ENCODE measurements around the gene PRSS35. TPM values are rescaled to one million over a fixed set of nuclear protein-coding genes. Genes with fewer than 3 reads are reported as not detected.
"Not testable (repeated sequence)": the region's sequence is repeated elsewhere in the genome, so short reads cannot be mapped to it uniquely, and the experiment has no call there.

The PRSS35 gene
- total RNA-seq, 1 experiment from 2014 or later = 85.0 TPM

DNA sequence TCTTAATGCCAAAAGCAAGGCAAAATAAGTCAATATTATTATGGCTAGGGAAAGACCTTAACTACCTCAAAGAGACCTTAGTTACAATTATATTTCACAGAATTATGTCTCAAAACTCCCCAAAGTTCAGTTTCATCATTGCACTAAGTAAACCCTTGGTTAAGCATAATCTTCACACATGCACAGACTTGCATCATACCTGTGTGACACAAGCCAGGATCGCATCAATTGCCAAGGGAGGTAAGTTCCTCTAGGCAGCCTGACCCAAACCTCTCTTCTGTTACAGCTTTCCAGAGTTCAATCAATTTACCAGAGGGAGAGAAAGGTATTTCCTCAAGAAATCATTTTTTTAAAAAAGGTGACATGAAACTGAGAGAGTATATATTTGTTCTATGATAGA, 31.9 kb upstream of the PRSS35 start:
- POLR2A ChIA-PET = no interaction called here
- H3K27me3 Mint-ChIP-seq (ENCODE audit: insufficient read depth, unreplicated experiment) = no peaks in the 10 kb centered on the region
- Histone ChIP-seq H3K4me1 (no peaks in the 10 kb centered on the region), H3K27me3 (replicated peaks; ENCODE audit: control insufficient read depth, insufficient read depth, low read length) (no peaks in the 10 kb centered on the region), H3K36me3 (ENCODE audit: control insufficient read depth, insufficient read depth, low read length) (no peaks in the 10 kb centered on the region), H3K4me3 (ENCODE audit: low read depth, low read length) (no peak overlapping the region), H3K9me3 (no peaks in the 10 kb centered on the region)
- H3K4me3 Mint-ChIP-seq (ENCODE audit: unreplicated experiment) = no peak overlapping the region
- CTCF ChIA-PET = no interaction called here
- no peaks in the 10 kb centered on the region for H3K9me3 Mint-ChIP-seq (ENCODE audit: unreplicated experiment)
- H3K4me1 Mint-ChIP-seq (ENCODE audit: low read depth, unreplicated experiment) = peaks cover 10% of the 10 kb centered on the region
- no peaks in the 10 kb centered on the region for H3K36me3 Mint-ChIP-seq (ENCODE audit: insufficient read depth, unreplicated experiment)
- H3K27ac Mint-ChIP-seq (ENCODE audit: unreplicated experiment) = peak overlapping the region; percentile 5
- no TSS peak for BruUV-seq (replicated peaks)
- no peak for DNase-seq
- intact Hi-C loops (cut with micrococcal nuclease; ENCODE audit: unreplicated experiment) = no loop called here
- TF ChIP-seq, protein P1, sequence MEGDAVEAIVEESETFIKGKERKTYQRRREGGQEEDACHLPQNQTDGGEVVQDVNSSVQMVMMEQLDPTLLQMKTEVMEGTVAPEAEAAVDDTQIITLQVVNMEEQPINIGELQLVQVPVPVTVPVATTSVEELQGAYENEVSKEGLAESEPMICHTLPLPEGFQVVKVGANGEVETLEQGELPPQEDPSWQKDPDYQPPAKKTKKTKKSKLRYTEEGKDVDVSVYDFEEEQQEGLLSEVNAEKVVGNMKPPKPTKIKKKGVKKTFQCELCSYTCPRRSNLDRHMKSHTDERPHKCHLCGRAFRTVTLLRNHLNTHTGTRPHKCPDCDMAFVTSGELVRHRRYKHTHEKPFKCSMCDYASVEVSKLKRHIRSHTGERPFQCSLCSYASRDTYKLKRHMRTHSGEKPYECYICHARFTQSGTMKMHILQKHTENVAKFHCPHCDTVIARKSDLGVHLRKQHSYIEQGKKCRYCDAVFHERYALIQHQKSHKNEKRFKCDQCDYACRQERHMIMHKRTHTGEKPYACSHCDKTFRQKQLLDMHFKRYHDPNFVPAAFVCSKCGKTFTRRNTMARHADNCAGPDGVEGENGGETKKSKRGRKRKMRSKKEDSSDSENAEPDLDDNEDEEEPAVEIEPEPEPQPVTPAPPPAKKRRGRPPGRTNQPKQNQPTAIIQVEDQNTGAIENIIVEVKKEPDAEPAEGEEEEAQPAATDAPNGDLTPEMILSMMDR (IDR thresholded peaks at IDR 0.05; ENCODE audit: insufficient read depth in 1 of 2, low read depth in 1 of 2, low read length in 1 of 2, severe bottlenecking in 1 of 2, unreplicated experiment in 1 of 2) = no peak

DNA sequence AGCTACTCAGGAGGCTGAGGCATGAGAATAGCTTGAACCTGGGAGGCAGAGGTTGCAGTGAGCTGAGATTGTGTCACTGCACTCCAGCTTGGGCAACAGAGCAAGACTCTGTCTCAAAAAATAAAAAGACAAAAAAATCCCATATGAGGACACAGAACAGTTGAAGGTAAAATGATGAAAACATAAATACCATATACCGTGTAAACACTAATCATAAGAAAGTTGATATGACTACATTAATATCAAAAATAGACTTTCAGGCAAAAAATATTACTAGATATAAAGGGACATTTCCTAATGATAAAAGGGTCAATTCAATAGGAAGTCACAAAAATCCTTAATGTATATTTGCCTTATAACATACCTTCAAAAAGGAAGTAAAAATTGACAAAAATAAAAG, 30.4 kb upstream of the PRSS35 start:
- CTCF ChIA-PET; POLR2A ChIA-PET; BruUV-seq (replicated peaks): not testable (repeated sequence)

DNA sequence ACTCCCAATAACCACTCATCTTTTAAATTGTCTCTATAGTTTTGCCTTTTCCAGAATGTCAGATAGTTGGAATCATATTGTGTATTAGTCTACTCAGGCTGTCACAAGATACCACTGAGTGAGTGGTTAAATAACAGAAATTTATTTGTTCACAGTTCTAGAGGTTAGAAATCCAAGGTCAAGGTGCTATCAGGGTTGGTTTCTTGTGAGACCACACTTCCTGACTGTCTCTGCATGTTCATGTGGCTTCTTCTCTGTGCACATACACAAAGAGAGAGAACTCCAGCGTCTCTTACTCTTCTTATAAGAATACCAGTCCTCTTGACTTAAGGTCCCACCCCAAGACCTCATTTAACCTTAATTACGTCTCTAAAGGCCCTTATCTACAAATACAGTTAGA, 23.9 kb upstream of the PRSS35 start:
- Mint-ChIP-seq H3K4me1 (ENCODE audit: low read depth, unreplicated experiment) (peaks cover 20% of the 10 kb centered on the region), H3K27me3 (ENCODE audit: insufficient read depth, unreplicated experiment) (no peaks in the 10 kb centered on the region), H3K9me3 (ENCODE audit: unreplicated experiment) (no peaks in the 10 kb centered on the region), H3K27ac (ENCODE audit: unreplicated experiment) (no peak overlapping the region), H3K4me3 (ENCODE audit: unreplicated experiment) (no peak overlapping the region), H3K36me3 (ENCODE audit: insufficient read depth, unreplicated experiment) (no peaks in the 10 kb centered on the region)
- BruUV-seq (replicated peaks) = no TSS peak
- H3K27me3 ChIP-seq (replicated peaks; ENCODE audit: control insufficient read depth, insufficient read depth, low read length) = no peaks in the 10 kb centered on the region
- TF ChIP-seq, protein P1 (IDR thresholded peaks at IDR 0.05; ENCODE audit: insufficient read depth in 1 of 2, low read depth in 1 of 2, low read length in 1 of 2, severe bottlenecking in 1 of 2, unreplicated experiment in 1 of 2) = no peak
- no peaks in the 10 kb centered on the region for H3K9me3 ChIP-seq
- ChIA-PET POLR2A (no interaction called here), CTCF (no interaction called here)
- DNase-seq = no peak
- H3K4me3 ChIP-seq (ENCODE audit: low read depth, low read length) = no peak overlapping the region
- H3K4me1 ChIP-seq = peaks cover 19% of the 10 kb centered on the region
- H3K36me3 ChIP-seq (ENCODE audit: control insufficient read depth, insufficient read depth, low read length) = no peaks in the 10 kb centered on the region
- intact Hi-C loops (cut with micrococcal nuclease; ENCODE audit: unreplicated experiment) = loop anchor here (2.0 kb wide), 1 partner anchor 26 kb away; no protein-coding TSS in a partner anchor

More for the DNA sequence above, 30.4 kb upstream of the PRSS35 start:
- H3K36me3 Mint-ChIP-seq (ENCODE audit: insufficient read depth, unreplicated experiment); H3K4me1 ChIP-seq; H3K4me3 Mint-ChIP-seq (ENCODE audit: unreplicated experiment); intact Hi-C loops (cut with micrococcal nuclease; ENCODE audit: unreplicated experiment); H3K36me3 ChIP-seq (ENCODE audit: control insufficient read depth, insufficient read depth, low read length); H3K9me3 ChIP-seq; H3K27ac Mint-ChIP-seq (ENCODE audit: unreplicated experiment); H3K27me3 Mint-ChIP-seq (ENCODE audit: insufficient read depth, unreplicated experiment); H3K27me3 ChIP-seq (replicated peaks; ENCODE audit: control insufficient read depth, insufficient read depth, low read length); H3K9me3 Mint-ChIP-seq (ENCODE audit: unreplicated experiment); DNase-seq; H3K4me3 ChIP-seq (ENCODE audit: low read depth, low read length): not testable (repeated sequence)
- peaks cover 10% of the 10 kb centered on the region for H3K4me1 Mint-ChIP-seq (ENCODE audit: low read depth, unreplicated experiment)

DNA sequence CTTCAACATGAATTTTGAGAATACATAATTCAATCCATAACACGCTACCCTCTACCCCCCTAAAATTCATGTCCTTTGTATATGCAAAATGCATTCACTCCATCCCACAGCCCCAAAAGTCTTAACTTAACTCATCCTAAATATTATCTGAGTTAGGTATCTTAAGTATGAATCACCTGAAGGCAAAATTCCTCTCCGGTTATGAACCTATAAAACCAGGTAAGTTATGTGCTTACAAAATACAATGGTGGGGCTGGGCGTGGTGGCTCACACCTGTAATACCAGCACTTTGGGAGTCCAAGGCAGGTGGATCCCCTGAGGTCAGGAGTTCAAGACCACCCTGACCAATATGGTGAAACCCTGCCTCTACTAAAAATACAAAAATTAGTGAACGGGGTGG, 23.5 kb upstream of the PRSS35 start:
- H3K36me3 Mint-ChIP-seq (ENCODE audit: insufficient read depth, unreplicated experiment) = no peaks in the 10 kb centered on the region
- Histone ChIP-seq H3K36me3 (ENCODE audit: control insufficient read depth, insufficient read depth, low read length) (no peaks in the 10 kb centered on the region), H3K9me3 (no peaks in the 10 kb centered on the region), H3K4me1 (peaks cover 19% of the 10 kb centered on the region), H3K27me3 (replicated peaks; ENCODE audit: control insufficient read depth, insufficient read depth, low read length) (no peaks in the 10 kb centered on the region), H3K4me3 (ENCODE audit: low read depth, low read length) (no peak overlapping the region)
- H3K4me1 Mint-ChIP-seq (ENCODE audit: low read depth, unreplicated experiment) = peaks cover 20% of the 10 kb centered on the region
- TF ChIP-seq, protein P1 (IDR thresholded peaks at IDR 0.05; ENCODE audit: insufficient read depth in 1 of 2, low read depth in 1 of 2, low read length in 1 of 2, severe bottlenecking in 1 of 2, unreplicated experiment in 1 of 2) = no peak
- H3K27ac Mint-ChIP-seq (ENCODE audit: unreplicated experiment) = no peak overlapping the region
- ChIA-PET POLR2A (no interaction called here), CTCF (no interaction called here)
- no TSS peak for BruUV-seq (replicated peaks)
- intact Hi-C loops (cut with micrococcal nuclease; ENCODE audit: unreplicated experiment) = loop anchor here (2.0 kb wide), 1 partner anchor 26 kb away; no protein-coding TSS in a partner anchor
- no peak overlapping the region for H3K4me3 Mint-ChIP-seq (ENCODE audit: unreplicated experiment)
- H3K27me3 Mint-ChIP-seq (ENCODE audit: insufficient read depth, unreplicated experiment) = no peaks in the 10 kb centered on the region
- H3K9me3 Mint-ChIP-seq (ENCODE audit: unreplicated experiment) = no peaks in the 10 kb centered on the region
- DNase-seq = peak in 1 of 2 experiments; percentile 44

Measured in Caco-2 (cell line).